GM15510 (cell line): ENCODE measurements around the gene SYMPK.
A peak's percentile ranks its signal among the peaks of the same experiment; 100 is the strongest.

Experiments used
- POLR2A ChIP-seq: IDR thresholded peaks from 3 replicates; pipeline ENCODE4 v1.6.1; 2011; ENCODE audit warnings: borderline replicate concordance; ENCODE audit not compliant: insufficient read length; ENCODE audit errors: extremely low read depth

Gene SYMPK

DNA sequence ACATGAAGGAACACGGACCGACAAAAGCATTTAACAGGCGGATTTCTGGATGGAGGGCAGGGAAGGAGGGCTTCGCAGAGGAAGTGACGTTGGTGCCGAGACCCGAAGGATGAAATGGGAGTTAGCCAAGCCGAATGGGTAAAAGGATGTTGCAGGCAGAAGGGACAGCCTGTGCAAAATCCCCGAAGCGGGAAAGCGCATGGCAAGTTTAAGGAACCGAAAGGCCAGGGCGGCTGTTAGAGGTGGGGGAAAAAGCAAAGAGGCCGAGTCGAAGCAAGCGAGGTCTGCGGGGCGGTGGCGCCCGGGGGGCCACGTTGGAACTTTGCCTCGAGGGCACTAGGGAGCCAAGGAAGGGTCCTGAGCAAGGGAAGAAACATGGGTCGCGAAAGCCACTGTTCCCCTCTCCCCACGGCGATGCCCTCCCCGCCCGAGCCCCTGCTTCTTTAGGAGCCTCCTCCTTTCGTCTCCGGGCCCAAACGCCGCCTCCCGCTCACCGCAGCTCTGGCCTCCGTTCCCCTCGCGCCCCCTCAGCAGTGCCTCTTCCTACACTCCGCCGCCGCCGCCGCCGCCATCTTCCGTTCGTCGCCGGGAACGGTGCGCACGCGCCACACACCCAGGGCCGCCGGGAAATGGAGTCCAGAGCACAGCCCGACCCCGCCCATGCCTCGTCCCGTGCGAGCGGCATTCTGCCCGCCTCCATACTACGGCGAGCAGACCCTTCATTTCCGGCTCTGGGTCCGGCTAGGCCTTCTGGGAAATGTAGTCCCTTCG is at the start of gene SYMPK:
Gene SYMPK, minus strand, starts transcription at position 584 of the 771 bp plus-strand sequence. CDS start 8,652 bp downstream, outside the sequence.
- TF ChIP-seq POLR2A = peak; percentile 69

DNA sequence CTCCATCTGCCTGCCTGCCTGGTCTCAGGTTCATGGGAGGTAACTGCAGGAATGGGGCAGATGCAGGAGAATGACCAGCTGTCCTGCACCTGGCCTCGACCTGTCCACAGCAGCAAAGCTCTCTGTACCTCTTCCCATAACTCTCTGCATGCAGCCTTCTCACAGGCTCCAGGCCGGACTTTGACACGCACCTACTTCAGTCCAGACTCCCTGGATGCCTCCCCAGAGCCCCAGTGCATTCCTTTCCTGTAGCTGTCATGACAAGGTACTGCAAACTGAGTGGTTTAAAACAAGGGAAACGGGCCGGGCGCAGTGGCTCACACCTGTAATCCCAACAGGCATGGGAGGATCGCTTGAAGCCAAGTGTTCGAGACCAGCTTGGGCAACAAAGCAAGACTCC is 48.3 kb upstream of the SYMPK start:
- no peak for TF ChIP-seq POLR2A

DNA sequence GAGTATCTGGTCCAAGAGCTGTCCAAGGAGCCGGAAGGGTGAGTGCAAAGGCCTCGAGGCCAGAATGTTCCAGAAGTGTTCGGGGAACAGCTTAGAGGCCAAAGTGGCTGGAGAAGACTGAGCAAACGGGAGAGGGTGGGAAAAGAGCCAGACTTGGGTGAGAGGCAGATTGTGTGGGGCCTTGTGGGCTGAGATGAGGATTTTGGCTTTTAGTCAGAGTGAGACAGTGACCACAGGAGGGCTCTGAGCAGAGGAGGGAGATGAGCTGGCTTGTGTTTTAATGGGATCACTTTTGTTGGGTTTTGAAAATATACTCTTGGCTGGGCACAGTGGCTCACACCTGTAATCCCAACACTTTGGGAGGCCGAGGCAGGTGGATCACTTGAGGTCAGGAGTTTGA is 46.0 kb upstream of the SYMPK start:
- no peak for TF ChIP-seq POLR2A

DNA sequence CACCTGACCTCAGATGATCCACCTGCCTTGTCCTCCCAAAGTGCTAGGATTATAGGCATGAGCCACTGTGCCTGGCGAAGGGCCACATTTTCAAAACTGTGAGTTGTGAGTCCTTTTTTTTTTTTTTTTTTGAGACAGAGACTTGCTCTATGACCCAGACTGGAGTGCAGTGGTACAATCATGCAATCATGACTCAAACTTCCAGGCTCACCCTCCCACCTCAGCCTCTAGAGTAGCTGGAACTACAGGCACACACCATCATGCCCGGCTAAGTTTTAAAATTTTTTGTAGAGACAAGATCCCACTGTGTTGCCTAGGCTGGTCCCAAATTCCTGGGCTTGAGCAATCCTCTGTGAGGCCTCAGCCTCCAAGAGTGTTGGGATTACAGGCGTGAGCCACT is 43.3 kb upstream of the SYMPK start:
- no peak for TF ChIP-seq POLR2A

DNA sequence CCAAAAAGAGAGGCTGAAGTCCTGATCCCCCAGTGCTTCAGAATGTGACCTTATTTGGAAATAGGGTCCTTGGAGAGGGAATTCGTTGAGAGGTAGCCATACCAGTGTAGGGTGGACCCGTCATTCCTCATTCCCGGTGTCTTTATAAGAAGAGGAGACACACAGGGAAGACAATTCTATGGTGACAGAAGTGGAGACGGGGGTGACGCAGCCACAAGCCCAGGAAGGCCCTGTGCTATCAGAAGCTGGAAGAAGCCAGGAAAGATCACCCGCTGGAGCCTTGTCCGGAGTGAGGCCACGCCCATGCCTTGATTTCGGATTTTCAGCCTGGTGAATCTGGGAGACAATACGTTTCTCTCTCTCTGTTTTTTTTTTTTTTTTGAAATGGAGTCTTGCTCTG is 42.1 kb upstream of the SYMPK start:
- TF ChIP-seq POLR2A = no peak

DNA sequence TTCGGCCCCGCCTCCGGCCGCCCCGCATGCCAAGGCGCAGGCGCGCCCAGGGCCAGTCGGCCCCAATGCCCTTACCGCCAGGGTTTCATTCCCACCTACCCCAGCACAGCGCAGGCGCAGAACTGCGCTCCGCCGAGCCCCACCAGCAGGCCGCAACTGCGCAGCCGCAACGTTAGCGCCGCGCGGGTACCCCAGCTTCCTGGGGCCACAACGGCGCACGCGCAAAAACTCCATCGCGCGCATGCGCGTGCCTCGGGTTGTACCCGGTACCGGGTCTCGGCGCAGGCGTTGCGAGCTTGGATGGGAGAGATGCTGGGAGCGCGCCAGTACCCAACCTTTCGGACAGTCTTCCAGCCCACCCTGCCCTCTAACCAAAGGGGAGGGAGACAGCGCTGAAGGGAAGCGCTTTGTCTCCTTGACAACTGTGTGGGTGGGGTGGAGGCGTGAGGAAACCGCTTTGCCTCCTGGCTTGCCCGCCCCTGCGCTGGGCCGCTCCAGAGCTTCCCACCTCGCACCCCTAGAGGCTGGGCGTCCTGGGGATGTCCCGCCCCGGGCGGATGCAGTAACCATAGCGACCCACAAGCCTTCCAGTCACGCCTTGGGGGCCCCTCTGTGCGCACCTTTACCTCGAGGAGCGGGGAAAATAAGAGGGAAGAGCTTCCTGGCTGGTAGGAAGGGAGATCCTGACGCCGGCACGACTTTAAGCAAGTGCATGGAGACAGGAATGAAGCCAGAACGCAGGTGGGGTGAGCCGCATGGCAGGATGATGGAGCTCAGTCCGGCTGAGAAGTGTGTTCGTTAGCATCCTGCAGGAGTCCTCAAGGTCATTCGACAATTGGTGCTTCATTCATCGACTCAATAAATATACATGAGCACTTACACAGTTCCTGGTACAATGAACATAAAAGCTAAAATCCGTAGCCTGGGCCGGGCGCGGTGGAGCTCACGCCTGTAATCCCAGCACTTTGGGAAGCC is 40.0 kb upstream of the SYMPK start:
- TF ChIP-seq POLR2A = peak; percentile 91

DNA sequence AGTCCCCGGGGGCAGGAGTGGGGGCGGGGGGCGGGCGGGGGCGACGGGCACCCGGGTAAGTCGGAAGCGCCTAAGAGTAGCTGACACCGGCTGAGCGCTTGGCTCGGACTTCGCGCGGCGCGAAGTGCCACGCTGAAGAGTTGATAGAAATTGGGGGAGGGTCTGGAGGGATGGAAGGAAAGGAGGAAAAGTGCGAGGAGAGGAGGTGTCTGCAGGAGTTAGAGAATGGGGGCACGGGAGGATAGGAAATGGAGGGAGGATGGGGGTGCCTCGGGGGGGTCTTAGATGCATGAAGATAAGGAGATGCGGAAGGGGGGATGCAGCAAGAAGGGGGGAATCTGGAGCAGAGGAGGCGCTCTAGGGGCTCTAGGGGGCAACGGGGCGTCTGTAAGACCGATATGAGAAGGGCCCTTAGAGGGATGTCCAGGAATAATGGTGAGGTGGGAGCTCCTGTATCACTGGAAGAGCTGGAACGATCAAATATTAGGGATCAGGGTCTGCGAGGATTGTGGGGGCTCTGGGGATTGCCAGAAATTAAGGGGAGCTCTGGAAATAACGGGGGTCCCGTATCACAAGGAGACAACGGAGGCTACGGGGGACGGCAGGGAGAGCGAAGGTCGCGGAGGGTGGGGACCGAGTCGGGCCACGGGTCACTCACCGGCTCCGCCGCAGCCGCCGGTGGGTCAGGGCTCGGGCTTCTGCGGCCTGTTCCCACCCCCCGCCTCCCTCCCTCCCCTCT is 39.1 kb upstream of the SYMPK start, which contains the start of gene MYPOP:
Gene MYPOP, minus strand, starts transcription at position 702 of the 739 bp plus-strand sequence. CDS start 840 bp downstream, outside the sequence.
- TF ChIP-seq POLR2A = no peak

DNA sequence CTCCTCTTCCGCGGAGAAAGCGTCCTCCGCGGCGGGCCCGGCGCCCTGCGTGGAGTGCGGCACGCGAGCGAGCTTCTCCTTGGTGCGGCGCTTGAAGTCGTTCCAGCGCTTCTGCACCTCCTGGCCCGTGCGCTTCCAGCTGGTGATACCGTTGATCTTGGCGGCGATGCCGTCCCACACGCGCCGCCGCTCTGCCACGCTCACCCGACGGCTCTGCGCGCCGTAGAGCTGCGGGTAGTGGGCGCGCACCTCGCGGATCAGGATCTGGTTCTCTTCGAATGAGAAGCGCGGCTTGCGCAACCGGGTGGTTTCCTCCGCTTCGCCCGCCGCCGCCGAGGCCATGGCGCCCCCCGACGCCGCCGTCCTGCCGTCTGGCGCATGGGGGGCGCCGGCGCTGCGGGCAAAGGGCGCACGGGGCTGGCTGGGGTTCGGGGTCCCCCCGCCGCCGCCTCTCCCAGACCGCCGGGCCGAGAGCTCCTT is 38.5 kb upstream of the SYMPK start:
- no peak for TF ChIP-seq POLR2A

DNA sequence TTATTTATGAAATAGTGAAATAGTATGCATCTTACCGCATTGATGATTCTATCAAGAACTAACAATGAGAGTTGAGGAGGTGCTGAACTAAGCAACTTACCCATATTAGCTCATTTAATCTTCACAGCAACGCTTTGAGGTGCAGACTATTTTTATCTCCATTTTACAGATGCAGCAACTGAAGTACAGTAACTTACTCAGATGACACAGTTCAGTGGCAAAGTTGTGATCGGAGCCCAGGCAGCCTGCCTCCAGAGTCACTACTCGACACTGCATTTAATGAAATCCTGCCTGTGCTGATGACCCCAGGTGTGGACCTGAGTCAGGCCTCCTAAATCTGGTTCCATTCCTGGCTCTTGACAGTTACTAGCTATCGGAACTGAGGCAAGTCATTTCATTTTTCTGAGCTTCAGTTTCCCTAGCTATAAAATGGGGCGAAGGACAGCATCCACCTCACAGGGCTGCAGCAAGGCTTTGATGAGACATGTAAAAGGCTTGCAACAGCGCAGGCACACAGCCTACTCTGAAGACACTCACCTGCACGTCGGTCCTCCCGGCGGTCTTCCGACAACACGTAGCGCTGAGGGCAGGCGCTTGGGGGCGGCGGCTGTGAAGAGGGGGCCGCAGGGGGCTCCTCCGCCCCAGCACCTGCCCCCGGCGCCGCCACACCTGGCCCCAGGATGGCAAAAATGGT is 37.9 kb upstream of the SYMPK start:
- TF ChIP-seq POLR2A = no peak

DNA sequence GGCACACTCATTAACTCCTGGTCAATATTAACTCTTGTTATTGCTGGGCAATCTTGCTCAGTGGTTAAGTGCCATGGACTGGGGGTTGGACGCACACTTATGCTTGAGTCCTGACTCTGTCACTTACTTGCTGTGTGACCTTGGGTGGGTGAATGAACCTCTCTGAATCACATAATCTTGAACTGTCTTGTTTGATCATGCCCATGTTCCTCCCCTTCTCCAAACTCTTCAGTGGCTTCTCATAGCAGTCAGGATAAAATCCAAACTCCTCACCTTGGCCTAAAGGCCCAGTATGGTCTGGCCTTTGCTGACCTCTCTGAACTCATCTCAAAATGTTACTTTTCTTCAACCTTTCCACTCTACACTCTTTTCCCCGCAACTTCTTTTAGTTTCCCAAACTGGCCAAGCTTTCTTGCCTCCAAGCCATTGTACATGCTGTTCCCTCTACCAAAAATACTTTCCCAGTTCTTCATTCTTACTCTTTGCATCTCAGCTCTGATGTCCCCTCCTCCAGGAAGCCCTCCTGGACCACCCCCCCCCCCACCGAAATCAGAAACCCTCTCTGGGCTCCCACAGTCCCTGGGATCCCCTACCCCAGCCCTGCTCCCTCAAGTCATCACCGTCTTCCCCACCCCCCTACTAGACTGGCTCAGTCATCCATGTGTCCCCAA is 37.1 kb upstream of the SYMPK start:
- no peak for TF ChIP-seq POLR2A

DNA sequence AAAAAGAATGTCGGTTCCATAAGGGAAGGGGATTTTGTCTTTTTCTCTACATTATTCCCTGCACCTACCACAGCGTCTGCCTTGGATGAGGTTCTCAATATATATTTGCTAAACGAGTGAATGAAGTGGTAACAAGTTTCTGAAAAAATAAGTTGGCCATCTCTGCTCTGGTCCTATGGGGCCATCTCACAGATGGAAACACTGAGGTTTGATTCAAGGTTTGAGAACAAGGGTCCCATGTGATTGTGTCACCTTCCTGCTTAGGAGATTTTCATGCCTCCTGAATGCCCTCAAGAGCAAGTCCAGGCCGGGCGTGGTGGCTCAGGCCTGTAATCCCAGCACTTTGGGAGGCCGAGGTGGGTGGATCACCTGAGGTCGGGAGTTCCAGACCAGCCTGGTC is 36.3 kb upstream of the SYMPK start:
- TF ChIP-seq POLR2A = no peak

DNA sequence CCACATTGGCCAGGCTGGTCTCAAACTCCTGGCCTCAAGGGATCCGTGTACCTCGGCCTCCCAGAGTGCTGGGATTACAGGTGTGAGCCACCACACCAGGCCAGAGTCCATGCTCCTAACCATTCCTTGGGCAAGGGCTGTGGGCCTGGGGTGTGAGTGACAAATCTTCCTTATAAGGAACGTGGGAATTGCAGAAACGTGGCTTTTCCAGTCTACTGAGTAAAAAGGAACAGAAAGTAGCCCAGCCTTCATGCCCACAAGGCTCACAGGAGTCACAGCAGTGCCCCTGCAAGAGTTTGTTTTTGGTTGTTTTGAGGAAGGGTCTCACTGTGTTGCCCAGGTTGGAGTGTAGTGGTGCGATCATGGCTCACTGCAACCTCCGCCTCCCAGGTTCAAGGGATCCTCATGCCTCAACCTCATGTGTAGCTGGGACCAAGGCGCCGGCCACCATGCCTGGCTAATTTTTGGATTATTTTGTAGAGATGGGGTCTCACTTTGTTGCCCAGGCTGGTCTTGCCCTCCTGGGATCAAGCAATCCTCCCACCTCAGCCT is 34.4 kb upstream of the SYMPK start:
- no peak for TF ChIP-seq POLR2A

DNA sequence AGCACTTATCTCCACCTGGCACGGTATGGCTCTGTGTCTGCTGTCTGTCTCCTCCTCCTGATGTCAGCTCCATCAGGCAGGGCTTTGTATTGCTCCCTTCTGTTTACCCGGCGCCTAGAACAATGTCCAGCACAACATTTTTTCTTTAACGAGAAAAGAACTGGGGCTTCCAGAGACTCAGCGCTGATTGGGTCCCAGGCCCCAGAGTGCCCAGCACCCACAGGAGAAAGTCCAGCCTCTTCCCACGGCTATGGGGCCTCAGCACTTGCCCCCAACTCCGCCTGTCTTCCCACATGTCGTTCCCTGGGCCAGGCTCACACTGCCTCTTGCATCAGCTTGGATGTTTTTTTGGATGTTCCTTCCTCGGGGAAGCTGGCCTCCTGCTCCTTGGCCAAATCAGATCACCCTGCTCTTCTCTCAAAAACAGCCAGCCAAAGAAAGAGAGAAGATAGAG is 32.6 kb upstream of the SYMPK start:
- TF ChIP-seq POLR2A = no peak
